KOPT-K1 (cell line): ENCODE data around the gene SLC15A1.

ENCODE experiments used
- H3K27ac ChIP-seq: fragments of 200-600 bp; sonication (generic); 2 replicates; pipeline ENCODE4 v1.5.1; 2016; ENCODE audit warnings: antibody characterized with exemption, mild to moderate bottlenecking, low read depth, low read length; ENCODE audit not compliant: poor library complexity, severe bottlenecking
- H3K36me3 ChIP-seq: fragments of 200-600 bp; sonication (generic); 2 replicates; pipeline ENCODE4 v1.5.1; 2017; ENCODE audit warnings: antibody characterized with exemption, mild to moderate bottlenecking, low read length, moderate library complexity; ENCODE audit not compliant: insufficient read depth
- H3K9me3 ChIP-seq: fragments of 200-600 bp; sonication (generic); 2 replicates; pipeline ENCODE4 v1.5.1; 2017; ENCODE audit warnings: antibody characterized with exemption, low read length, mild to moderate bottlenecking; ENCODE audit not compliant: insufficient read depth, poor library complexity, severe bottlenecking

SLC15A1 gene

DNA sequence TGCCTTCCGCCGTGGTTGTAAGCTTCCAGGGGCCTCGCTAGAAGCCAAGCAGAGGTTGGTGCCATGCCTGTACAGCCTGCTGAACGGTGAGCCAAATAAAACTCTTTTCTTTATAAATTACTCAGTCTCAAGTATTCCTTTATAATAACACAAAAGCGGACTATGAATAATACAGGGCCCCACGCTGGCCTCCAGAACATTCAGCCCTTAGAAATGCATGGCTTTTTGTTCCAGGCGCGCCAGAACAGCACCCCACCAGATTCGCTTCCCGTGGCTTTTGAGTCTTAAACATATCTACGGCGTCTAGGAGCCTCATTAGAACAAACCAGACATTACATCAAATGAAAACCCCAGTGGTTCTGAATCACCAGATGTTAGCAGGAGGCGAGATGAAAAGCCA lies 75.1 kb downstream of the SLC15A1 start:
- Histone ChIP-seq H3K27ac (no peak overlapping the region), H3K9me3 (no peaks in the 10 kb centered on the region), H3K36me3 (no peaks in the 10 kb centered on the region)

DNA sequence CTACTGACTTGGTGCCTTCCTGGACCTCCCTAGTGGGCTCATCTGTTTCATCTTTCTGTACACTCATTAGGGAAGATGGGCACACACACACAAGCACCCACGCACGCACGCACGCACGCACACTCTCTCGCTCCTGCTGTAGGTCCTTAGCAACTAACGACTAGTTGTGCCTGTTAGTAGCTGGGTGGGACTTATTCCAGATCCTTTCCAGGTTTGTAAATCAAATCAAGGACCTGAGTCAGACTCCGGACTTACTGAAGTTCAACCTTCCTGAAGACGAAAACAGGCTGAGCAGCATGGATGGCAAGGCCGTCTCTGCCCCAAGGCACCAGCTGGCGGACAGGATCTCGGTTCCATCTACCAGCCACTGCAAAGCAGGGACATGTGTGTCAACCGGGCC lies 76.2 kb downstream of the SLC15A1 start:
- H3K36me3 ChIP-seq: no peaks in the 10 kb centered on the region
- H3K27ac ChIP-seq: no peak overlapping the region
- no peaks in the 10 kb centered on the region for H3K9me3 ChIP-seq

GRCh38 chr13:98675837-98676236 lies 76.6 kb downstream of the SLC15A1 start:
- no peaks in the 10 kb centered on the region for H3K36me3 ChIP-seq
- H3K9me3 ChIP-seq: no peaks in the 10 kb centered on the region
- H3K27ac ChIP-seq: no peak overlapping the region

DNA sequence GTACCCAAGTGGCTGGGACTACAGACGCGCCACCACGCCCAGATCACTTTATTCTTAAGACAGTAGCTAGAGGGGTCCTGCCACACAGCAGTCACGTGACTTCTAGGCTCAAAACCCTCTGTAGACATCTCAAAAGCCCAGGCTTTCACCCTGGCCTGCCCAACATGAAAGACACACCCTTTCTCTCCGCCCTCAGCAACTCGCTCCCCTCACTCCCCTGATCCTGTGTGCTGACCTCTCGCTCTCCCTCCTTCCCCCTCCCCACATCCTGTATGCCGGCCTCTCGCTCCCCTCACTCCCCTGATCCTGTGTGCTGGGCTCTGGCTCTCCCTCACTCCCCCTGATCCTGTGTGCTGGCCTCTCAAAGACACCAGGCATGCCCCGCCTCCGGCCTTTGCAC lies 77.4 kb downstream of the SLC15A1 start:
- H3K27ac ChIP-seq: no peak overlapping the region
- H3K36me3 ChIP-seq: no peaks in the 10 kb centered on the region
- H3K9me3 ChIP-seq: no peaks in the 10 kb centered on the region

DNA sequence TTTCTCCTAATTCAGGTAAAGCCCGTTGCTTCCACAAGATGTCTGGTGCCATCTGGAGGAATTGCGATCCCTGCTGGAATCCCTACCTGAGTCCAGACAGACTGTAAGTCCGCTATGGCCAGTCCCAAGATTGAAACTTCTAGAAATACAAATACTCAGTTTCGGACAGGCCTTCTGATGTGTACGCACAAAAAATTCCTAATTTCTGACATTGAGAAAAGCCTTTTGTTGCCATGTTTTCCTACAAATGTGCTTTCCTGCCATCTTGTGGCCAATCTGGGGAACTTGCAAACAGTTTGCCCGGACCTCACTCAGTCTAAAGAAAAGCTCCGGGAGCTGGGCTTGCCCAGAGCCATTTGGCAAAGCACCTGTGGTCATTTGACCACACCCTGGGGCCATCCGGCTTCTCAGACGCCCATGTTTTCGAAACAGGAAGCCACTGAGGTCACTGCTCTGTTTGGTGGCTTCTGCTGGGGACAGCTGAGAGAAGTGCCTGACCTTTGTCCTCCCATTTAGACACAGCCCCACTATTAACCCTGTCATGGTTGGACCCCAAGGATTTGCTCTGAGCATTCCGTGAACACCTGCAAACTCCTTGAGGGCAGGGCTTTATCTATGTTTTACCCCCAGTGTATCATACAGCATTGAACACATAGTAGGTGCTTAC lies 79.4 kb downstream of the SLC15A1 start:
- Histone ChIP-seq H3K36me3 (no peaks in the 10 kb centered on the region), H3K27ac (no peak overlapping the region), H3K9me3 (no peaks in the 10 kb centered on the region)

DNA sequence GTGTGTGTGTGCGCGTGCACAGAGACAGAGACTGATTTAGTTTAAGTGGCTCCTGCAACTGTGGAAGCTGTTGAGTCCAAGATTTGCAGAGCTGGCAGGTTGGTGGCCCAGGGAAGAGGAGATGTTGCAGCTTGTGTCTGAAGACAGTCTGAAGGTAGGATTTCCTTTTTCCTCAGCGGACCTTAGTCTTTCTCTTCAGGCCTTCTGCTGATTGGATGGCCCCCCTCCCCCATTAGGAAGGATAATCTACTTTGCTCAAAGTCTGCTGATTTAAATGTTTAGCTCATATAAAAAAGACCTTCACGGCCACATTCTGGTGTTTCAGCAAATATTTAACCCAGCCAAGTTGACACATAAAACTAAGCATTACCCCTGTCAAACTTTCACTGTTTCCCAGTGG lies 84.3 kb downstream of the SLC15A1 start:
- no peaks in the 10 kb centered on the region for H3K9me3 ChIP-seq
- no peak overlapping the region for H3K27ac ChIP-seq
- no peaks in the 10 kb centered on the region for H3K36me3 ChIP-seq

DNA sequence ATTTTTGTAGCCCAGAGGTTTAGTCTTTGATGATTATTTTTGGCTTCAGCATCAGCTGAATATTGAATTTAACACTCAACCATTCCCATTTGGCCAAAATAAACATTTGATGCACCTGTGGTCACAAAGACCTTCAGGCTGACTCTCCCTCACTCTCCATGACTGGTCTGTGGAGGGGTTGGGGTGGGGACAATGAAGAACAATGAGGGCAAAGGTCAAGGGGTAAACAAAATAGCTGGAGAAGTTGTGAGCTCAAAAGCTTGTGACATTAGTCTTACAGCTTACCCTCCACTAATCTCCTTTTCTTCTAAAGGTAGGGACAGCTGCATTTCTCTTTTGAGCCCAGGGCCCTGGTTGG lies 86.9 kb downstream of the SLC15A1 start:
- Histone ChIP-seq H3K9me3 (no peaks in the 10 kb centered on the region), H3K36me3 (no peaks in the 10 kb centered on the region), H3K27ac (no peak overlapping the region)

DNA sequence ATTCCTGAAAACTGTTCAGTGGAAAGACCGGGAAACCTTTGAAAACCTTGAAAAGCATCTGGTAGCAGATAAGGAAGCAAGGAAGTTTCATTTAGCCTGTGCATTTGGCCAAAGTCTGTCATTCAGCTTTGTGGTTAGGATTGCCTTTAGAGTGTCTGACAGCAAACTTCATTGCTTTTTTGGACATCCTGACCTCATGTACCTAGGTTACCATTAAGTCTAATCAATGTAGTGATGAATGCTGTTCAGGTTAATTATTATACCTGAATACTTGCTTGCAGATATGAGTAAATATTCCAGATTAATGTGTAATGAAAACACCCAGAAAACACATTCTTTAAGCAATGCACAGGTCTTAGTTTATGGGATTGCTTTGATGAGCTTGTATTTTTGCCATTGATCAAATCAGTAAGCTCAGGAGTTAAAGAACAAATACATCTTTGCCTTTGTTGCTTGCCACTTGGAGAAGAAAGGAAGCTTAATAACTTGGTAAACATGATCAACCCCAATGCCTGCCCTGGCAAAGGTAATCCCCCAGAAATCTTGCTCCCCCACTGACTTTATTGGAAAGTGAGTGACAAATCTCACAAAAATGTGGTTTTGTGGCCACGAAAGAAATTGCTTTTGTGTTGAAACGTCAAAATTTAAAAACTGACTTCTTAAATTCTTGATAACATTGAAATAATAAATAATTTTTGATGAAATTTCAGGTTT lies 87.4 kb downstream of the SLC15A1 start:
- no peaks in the 10 kb centered on the region for H3K9me3 ChIP-seq
- H3K27ac ChIP-seq: no peak overlapping the region

GRCh38 chr13:98664510-98664909 lies 88.0 kb downstream of the SLC15A1 start:
- Histone ChIP-seq H3K9me3 (no peaks in the 10 kb centered on the region), H3K27ac (no peak overlapping the region), H3K36me3 (no peaks in the 10 kb centered on the region)

More for the DNA sequence above, 87.4 kb downstream of the SLC15A1 start:
- no peaks in the 10 kb centered on the region for H3K36me3 ChIP-seq

- no peaks in the 10 kb centered on the region for H3K9me3 ChIP-seq
- no peaks in the 10 kb centered on the region for H3K36me3 ChIP-seq
- H3K27ac ChIP-seq: no peak overlapping the region
These were observed 88.4 kb downstream of the SLC15A1 start for GRCh38 chr13:98664047-98664446.

DNA sequence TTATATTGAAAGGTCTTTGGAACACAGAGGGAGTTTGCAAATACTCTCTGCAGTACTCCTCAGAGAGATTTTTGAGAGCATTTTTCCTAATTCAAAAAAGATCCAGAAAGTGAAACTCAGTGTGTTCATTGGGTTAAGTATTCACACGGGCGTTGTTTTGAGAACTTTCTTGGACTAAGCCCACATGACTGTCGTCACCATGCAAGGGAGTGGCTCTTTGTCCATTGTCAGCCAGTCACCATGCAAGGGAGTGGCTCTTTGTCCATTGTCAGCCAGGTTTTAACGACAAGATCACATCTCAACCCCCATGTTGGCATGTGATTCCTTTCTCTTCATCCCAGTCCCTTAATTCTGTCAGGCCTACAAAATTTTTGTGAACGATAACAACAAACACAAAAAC lies 94.3 kb downstream of the SLC15A1 start:
- Histone ChIP-seq H3K27ac (no peak overlapping the region), H3K36me3 (no peaks in the 10 kb centered on the region), H3K9me3 (no peaks in the 10 kb centered on the region)

GRCh38 chr13:98657506-98658085 lies 94.9 kb downstream of the SLC15A1 start:
- no peaks in the 10 kb centered on the region for H3K36me3 ChIP-seq
- no peaks in the 10 kb centered on the region for H3K9me3 ChIP-seq
- H3K27ac ChIP-seq: no peak overlapping the region

DNA sequence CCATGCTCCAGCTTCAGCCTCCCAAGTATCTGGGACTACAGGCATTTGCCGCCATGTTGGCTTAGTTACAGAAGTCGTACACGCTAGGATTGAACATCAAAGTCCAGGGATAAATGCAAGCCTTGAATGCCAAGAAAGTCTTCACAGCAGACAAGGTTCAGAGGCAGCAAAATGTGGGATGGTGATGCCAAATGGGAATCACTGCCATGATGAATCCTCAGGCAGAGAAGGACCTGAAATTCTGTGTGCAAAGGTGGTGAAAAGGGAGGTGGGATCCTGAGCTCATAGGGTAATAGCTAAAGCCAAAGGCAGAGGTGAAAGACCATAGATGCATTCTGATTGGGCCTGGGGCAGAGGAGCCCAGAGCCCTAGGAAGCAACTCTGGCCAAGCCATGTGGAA lies 96.2 kb downstream of the SLC15A1 start:
- no peaks in the 10 kb centered on the region for H3K9me3 ChIP-seq
- H3K27ac ChIP-seq: no peak overlapping the region
- H3K36me3 ChIP-seq: no peaks in the 10 kb centered on the region

GRCh38 chr13:98653463-98653985 lies 98.9 kb downstream of the SLC15A1 start:
- H3K9me3 ChIP-seq: no peaks in the 10 kb centered on the region
- no peaks in the 10 kb centered on the region for H3K36me3 ChIP-seq
- H3K27ac ChIP-seq: no peak overlapping the region

DNA sequence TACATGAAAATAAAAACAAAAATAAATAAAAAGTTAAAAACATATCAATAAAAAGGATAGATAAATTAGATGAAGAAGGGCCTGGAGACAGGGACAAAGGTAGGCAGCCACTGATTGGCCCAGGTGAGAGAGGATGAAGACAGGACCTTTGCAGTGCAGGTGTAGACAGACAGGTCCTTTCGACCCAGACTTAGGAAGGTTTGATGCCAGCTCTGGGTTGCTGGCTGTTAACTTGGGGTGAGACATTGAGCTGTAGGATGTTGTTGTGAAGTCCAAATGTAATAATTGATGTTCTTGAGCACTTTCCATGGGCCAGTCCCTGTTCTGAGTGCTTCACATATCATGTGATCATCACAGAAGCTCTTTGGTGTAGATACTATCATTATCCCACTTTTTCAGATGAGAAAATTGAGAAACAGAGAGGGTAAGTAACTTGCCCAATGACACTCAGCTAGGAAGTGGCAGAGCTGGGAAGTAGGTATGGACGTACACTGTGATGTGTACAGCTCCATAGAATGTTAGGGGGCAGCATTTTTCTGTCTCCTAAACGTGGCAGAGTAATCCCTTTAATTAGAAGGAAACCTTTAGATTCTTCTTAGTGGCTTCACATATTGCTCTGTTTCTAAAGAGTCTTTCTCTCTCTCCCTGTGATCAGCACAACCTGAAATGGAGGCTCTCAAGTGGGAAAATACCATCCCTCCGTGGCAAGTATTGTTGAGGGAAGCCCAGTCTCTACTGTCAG lies 99.6 kb downstream of the SLC15A1 start:
- H3K27ac ChIP-seq: no peak overlapping the region
- no peaks in the 10 kb centered on the region for H3K36me3 ChIP-seq
- no peaks in the 10 kb centered on the region for H3K9me3 ChIP-seq
